Skeletal muscle satellite cell (primary cell): ENCODE results near the gene PLK5. TPM values are rescaled to one million over a fixed set of nuclear protein-coding genes. Genes with fewer than 3 reads are reported as not detected.

ENCODE experiments used
- H3K27me3 ChIP-seq: 2 replicates; pipeline ENCODE4 v1.7.0; 2013; ENCODE audit warnings: low read length; ENCODE audit not compliant: control insufficient read depth, insufficient read depth
- H3K36me3 ChIP-seq: 2 replicates; pipeline ENCODE4 v1.7.0; 2013; ENCODE audit warnings: mild to moderate bottlenecking, control low read depth, low read length; ENCODE audit not compliant: insufficient read depth
- H3K4me1 ChIP-seq: 2 replicates; pipeline ENCODE4 v1.7.0; 2013; ENCODE audit warnings: low read length; ENCODE audit not compliant: control insufficient read depth, insufficient read depth
- H3K4me2 ChIP-seq: 2 replicates; pipeline ENCODE4 v1.7.0; 2013; ENCODE audit warnings: mild to moderate bottlenecking, low read length
- H3K4me3 ChIP-seq: 2 replicates; pipeline ENCODE4 v1.7.0; 2013; ENCODE audit warnings: low read length
- H3K9ac ChIP-seq: 2 replicates; pipeline ENCODE4 v1.7.0; 2013; ENCODE audit warnings: mild to moderate bottlenecking, low read depth, low read length, moderate library complexity
- H3K9me3 ChIP-seq: replicated peaks from 2 replicates; pipeline ENCODE4 v1.7.0; 2013; ENCODE audit warnings: mild to moderate bottlenecking, control low read depth, low read length
- small RNA-seq: library from RNA; depleted of rRNA; stranded (forward); fragments of <200 nt; gene quantifications from one replicate; pipeline ENCODE3, GENCODE V24; 2012

PLK5 gene

GRCh38 chr19:1580957-1581356 lies 57.1 kb downstream of the PLK5 start:
- H3K4me2 ChIP-seq = no peak overlapping the region
- H3K9me3 ChIP-seq = no peaks in the 10 kb centered on the region
- H3K4me1 ChIP-seq = no peaks in the 10 kb centered on the region
- H3K36me3 ChIP-seq = peaks cover 71% of the 10 kb centered on the region
- H3K9ac ChIP-seq = no peak overlapping the region
- no peak overlapping the region for H3K4me3 ChIP-seq
- H3K27me3 ChIP-seq = no peaks in the 10 kb centered on the region

DNA sequence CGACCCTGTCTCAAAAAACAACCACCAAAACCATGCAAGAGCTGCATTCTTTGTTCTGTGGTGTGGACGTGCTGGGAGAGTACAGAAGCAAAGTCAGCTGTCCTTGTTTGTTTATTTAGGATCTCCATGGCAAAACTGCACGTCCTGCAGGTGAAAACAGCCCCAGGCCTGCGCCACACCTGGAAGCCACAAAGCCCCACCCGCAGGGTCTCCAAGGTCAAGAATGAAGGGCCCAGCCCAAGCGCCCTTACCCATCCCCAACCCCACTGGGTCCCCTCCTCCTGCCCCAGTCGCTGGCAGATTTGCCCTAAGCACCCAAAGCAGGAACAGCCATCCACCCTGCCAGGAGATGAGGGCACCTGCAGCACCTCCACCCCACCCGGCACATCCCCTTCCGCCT lies 58.3 kb downstream of the PLK5 start:
- Histone ChIP-seq H3K27me3 (no peaks in the 10 kb centered on the region), H3K4me2 (no peak overlapping the region), H3K36me3 (peaks cover 66% of the 10 kb centered on the region), H3K9ac (no peak overlapping the region), H3K4me3 (no peak overlapping the region), H3K4me1 (no peaks in the 10 kb centered on the region), H3K9me3 (no peaks in the 10 kb centered on the region)

DNA sequence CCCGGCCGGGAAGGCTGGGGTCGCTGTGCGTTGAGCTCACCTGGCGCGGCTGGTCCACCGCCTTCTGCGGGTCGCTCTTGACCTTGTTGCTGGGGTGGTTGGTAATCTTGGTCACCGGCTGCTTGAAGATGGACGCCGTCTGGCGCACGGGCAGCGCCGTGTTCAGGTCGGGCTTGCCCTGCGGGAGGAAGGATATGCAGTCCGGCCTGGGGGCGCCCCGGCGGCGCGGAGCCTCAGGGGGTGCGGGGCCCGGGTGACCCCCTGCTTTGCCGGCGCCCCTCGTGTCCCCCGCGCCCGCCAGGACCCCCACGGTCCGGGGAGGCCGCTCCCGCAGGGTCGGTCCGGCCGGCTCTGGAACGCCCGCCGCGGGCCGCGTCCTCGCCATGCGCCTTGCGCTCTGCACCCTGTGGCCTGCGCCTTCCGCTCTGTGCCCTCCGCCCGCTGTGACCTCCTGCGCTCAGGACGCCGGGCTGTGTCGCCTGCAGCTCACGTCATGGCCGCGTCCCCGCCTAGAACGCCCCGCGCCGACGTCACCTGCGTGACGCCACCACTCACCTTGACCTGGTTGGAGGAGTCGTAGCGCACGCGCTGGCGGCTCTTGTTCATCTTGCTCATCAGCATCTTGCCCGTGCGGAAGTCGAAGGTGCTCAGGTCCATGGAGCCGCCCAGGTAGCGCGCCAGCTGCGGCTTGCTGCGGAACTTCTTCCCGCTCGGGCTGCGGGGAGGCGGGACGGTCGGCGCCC lies 60.8 kb downstream of the PLK5 start:
- Histone ChIP-seq H3K4me2 (no peak overlapping the region), H3K4me1 (peaks cover 11% of the 10 kb centered on the region), H3K9ac (no peak overlapping the region), H3K9me3 (no peaks in the 10 kb centered on the region), H3K4me3 (no peak overlapping the region), H3K27me3 (no peaks in the 10 kb centered on the region), H3K36me3 (peaks cover 53% of the 10 kb centered on the region)

DNA sequence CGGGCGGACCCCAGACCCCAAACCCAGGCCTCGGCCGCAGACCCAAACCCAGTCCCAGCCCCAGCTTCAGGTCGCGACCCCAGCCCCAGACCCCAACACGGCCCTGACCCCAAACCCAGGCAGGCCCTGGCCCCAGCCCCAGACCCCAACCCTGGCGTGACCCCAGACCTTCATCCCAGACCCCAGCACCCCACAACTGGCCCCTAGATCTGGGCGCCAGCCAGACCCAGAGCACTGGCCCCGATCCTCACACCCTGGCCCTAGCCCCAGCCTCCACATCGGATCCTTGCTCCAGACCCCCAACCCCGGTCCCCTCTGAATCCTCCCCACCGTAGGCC lies 61.3 kb downstream of the PLK5 start:
- Histone ChIP-seq H3K36me3 (peaks cover 53% of the 10 kb centered on the region), H3K4me1 (peaks cover 16% of the 10 kb centered on the region), H3K9ac (no peak overlapping the region)

More for the DNA sequence above, 61.3 kb downstream of the PLK5 start:
- no peaks in the 10 kb centered on the region for H3K9me3 ChIP-seq
- H3K4me3 ChIP-seq = no peak overlapping the region
- H3K27me3 ChIP-seq = no peaks in the 10 kb centered on the region
- no peak overlapping the region for H3K4me2 ChIP-seq

Small RNA genes within 50 kb of the gene (small RNA-seq; reads per million reads assigned to genes)
- gene AC005943.2 (not detected), gene RN7SL477P (not detected)
